Liver (tissue), 9 donors: ENCODE data around the gene PPP6R2. TPM values are rescaled to one million over a fixed set of nuclear protein-coding genes. Genes with fewer than 3 reads are reported as not detected.
A peak's percentile ranks its signal among the peaks of the same experiment; 100 is the strongest.

Experiments used
- DNase-seq: peaks from one replicate; pipeline ENCODE4 v3.0.0-alpha.2; 2017; ENCODE audit warnings: low spot score
- H3K27ac ChIP-seq, 2 donors: one replicate each; pipeline ENCODE4 v1.7.0; 2013; ENCODE audit warnings: inconsistent platforms in 2 of 2, low read length in 2 of 2, control low read depth in 1 of 2, low read depth in 1 of 2, mild to moderate bottlenecking in 1 of 2
- H3K27me3 ChIP-seq, 4 donors: one replicate each; pipeline versions ENCODE4 v1.6.1 to v1.7.0; 2013; ENCODE audit warnings: low read length in 3 of 4, inconsistent platforms in 1 of 4, mild to moderate bottlenecking in 1 of 4, moderate library complexity in 1 of 4; ENCODE audit not compliant: control insufficient read depth in 4 of 4, insufficient read depth in 4 of 4
- H3K36me3 ChIP-seq, 4 donors: one replicate each; pipeline versions ENCODE4 v1.6.1 to v1.7.0; 2013; ENCODE audit warnings: low read length in 3 of 4, mild to moderate bottlenecking in 3 of 4, low read depth in 1 of 4, moderate library complexity in 1 of 4; ENCODE audit not compliant: control insufficient read depth in 4 of 4, insufficient read depth in 3 of 4
- H3K4me1 ChIP-seq, 4 donors: one replicate each; pipeline versions ENCODE4 v1.6.1 to v1.7.0; 2013; ENCODE audit warnings: low read length in 3 of 4, mild to moderate bottlenecking in 3 of 4, moderate library complexity in 1 of 4; ENCODE audit not compliant: control insufficient read depth in 4 of 4, insufficient read depth in 4 of 4
- H3K4me3 ChIP-seq, 3 donors: one replicate each; pipeline versions ENCODE4 v1.6.1 to v1.7.0; 2013; ENCODE audit warnings: low read length in 3 of 3, control low read depth in 1 of 3, low read depth in 1 of 3, mild to moderate bottlenecking in 1 of 3
- H3K9ac ChIP-seq, 2 donors: one replicate each; pipeline ENCODE4 v1.7.0; 2013; ENCODE audit warnings: low read length in 2 of 2, mild to moderate bottlenecking in 2 of 2, moderate library complexity in 2 of 2, control low read depth in 1 of 2, low read depth in 1 of 2
- H3K9me3 ChIP-seq, 4 donors: one replicate each; pipeline versions ENCODE4 v1.6.1 to v1.7.0; 2013; ENCODE audit warnings: low read length in 3 of 4; ENCODE audit not compliant: control insufficient read depth in 4 of 4
- ATF3 ChIP-seq: IDR thresholded peaks from 2 replicates; pipeline ENCODE4 v1.6.1; 2016; ENCODE audit warnings: antibody characterized with exemption
- CTCF ChIP-seq: fragments of 150-350 bp; IDR thresholded peaks from 2 replicates; pipeline ENCODE4 v1.5.1; 2017; ENCODE audit warnings: improper control_type of control experiment, low read depth, low read length; ENCODE audit not compliant: missing input control
- EGR1 ChIP-seq, 2 donors: IDR thresholded peaks; 2 replicates each; pipeline ENCODE4 v1.6.1; 2016 to 2018; ENCODE audit warnings: antibody characterized with exemption in 2 of 2, low read depth in 2 of 2
- FOXA1 ChIP-seq: IDR thresholded peaks from 2 replicates; pipeline ENCODE4 v1.6.1; 2016; ENCODE audit warnings: antibody characterized with exemption
- FOXA2 ChIP-seq: IDR thresholded peaks from 2 replicates; pipeline ENCODE4 v1.6.1; 2016; ENCODE audit warnings: antibody characterized with exemption
- GABPA ChIP-seq, 2 donors: IDR thresholded peaks in 1 of 2; conservative IDR thresholded peaks in 1 of 2; 2 replicates each; pipeline ENCODE4 v1.6.1; 2016; ENCODE audit warnings: antibody characterized with exemption in 2 of 2, mild to moderate bottlenecking in 1 of 2, moderate library complexity in 1 of 2
- HNF4G ChIP-seq: IDR thresholded peaks from 2 replicates; pipeline ENCODE4 v1.6.1; 2016; ENCODE audit warnings: antibody characterized with exemption
- JUND ChIP-seq, 2 donors: IDR thresholded peaks; 2 replicates each; pipeline ENCODE4 v1.6.1; 2016; ENCODE audit warnings: antibody characterized with exemption in 2 of 2
- MAX ChIP-seq: IDR thresholded peaks from 2 replicates; pipeline ENCODE4 v1.6.1; 2016; ENCODE audit warnings: antibody characterized with exemption
- NR2F2 ChIP-seq: IDR thresholded peaks from 2 replicates; pipeline ENCODE4 v1.6.1; 2016; ENCODE audit warnings: antibody characterized with exemption
- RAD21 ChIP-seq, 2 donors: IDR thresholded peaks; 2 replicates each; pipeline ENCODE4 v1.6.1; 2016; ENCODE audit warnings: antibody characterized with exemption in 2 of 2, mild to moderate bottlenecking in 2 of 2
- REST ChIP-seq: IDR thresholded peaks from 2 replicates; pipeline ENCODE4 v1.6.1; 2016; ENCODE audit warnings: antibody characterized with exemption, mild to moderate bottlenecking
- RXRA ChIP-seq, 2 donors: IDR thresholded peaks; 2 replicates each; pipeline ENCODE4 v1.6.1; 2017 to 2018; ENCODE audit warnings: antibody characterized with exemption in 2 of 2, mild to moderate bottlenecking in 1 of 2
- SP1 ChIP-seq: IDR thresholded peaks from 2 replicates; pipeline ENCODE4 v1.6.1; 2018; ENCODE audit warnings: antibody characterized with exemption, mild to moderate bottlenecking
- TAF1 ChIP-seq: conservative IDR thresholded peaks from 2 replicates; pipeline ENCODE4 v1.6.1; 2016; ENCODE audit warnings: antibody characterized with exemption, mild to moderate bottlenecking
- YY1 ChIP-seq: IDR thresholded peaks from 2 replicates; pipeline ENCODE4 v1.6.1; 2016; ENCODE audit warnings: antibody characterized with exemption, mild to moderate bottlenecking
- ZBTB33 ChIP-seq: IDR thresholded peaks from 2 replicates; pipeline ENCODE4 v1.6.1; 2016; ENCODE audit warnings: antibody characterized with exemption
- WGBS: extraction: QIAGEN DNeasy Blood & Tissue Kit; methylation state at CpG from one replicate; pipeline ENCODE4 v1.1.7; 2013; 5-methylcytosine and 5-hydroxymethylcytosine counted together
- polyA plus RNA-seq, 2 donors: library from polyadenylated mRNA; stranded (reverse) in 1 of 2; unstranded in 1 of 2; fragments of 200-250 nt in 1 of 2; fragments of >200 nt in 1 of 2; fragmentation: Nextera tagmentation in 1 of 2; extraction: Ambion mirVana in 1 of 2; gene quantifications; one replicate each; pipeline versions ENCODE4 v1.2.1 to v1.2.3, GENCODE V29; 2013 to 2015
- total RNA-seq, 2 donors: library from RNA; depleted of rRNA; stranded (reverse); fragments of >200 nt; gene quantifications; one replicate each; pipeline ENCODE4 v1.2.3, GENCODE V29; 2014
- donor health status: healthy.
- donor health status: healthy.
- donor health status: healthy.
- donor health status: healthy.
- donor health status: healthy.

PPP6R2 gene
- total and polyA plus RNA-seq, 4 donors: 28.8 to 117 (median 47.2) TPM

- TF ChIP-seq REST (peak; percentile 27), MAX (no peak), TAF1 (no peak), ATF3 (no peak)
Observed at GRCh38 chr22:50293441-50294318, 49.4 kb upstream of the PPP6R2 start (continued).

DNA sequence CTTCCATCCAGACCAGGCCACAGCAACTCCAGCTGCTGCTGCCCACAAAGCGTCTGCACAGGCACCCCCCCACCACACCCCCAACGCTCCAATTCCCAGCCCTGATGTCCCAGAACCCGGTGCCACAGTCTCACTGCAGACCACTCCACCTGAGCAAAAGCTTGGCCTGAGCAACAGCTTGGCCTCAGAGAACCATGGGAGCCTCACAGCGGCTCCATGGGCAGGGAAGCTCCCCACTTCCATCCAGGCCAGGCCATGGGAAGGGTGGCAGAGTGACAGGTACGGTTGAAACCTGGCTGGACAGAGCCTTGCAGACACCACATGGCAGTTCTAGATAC, 48.8 kb upstream of the PPP6R2 start:
- 22% methylated on average over 5 of the region's 5 CpGs for WGBS
- peak overlapping the region in 1 of 2 donors; percentile 67 for H3K9ac ChIP-seq
- no peaks in the 10 kb centered on the region for H3K9me3 ChIP-seq
- H3K27me3 ChIP-seq: no peaks in the 10 kb centered on the region
- peak overlapping the region in 1 of 3 donors; percentile 43 for H3K4me3 ChIP-seq
- TF ChIP-seq NR2F2: no peak
- no peak for TF ChIP-seq RXRA (IDR thresholded peaks at IDR 0.05)
- no peak for TF ChIP-seq ZBTB33
- TF ChIP-seq JUND (IDR thresholded peaks at IDR 0.05): no peak
- TF ChIP-seq CTCF: no peak
- TF ChIP-seq GABPA (IDR thresholded peaks at IDR 0.05 in 1 of 2, conservative IDR thresholded peaks at IDR 0.05 in 1 of 2): no peak
- no peak for TF ChIP-seq EGR1 (IDR thresholded peaks at IDR 0.05; ENCODE audit: low read depth in 2 of 2)
- no peak for TF ChIP-seq ATF3
- TF ChIP-seq FOXA2: no peak
- TF ChIP-seq SP1: no peak
- TF ChIP-seq FOXA1: no peak
- no peak for TF ChIP-seq REST
- no peak for TF ChIP-seq MAX
- no peak for TF ChIP-seq HNF4G
- TF ChIP-seq YY1: no peak
- no peak for TF ChIP-seq TAF1
- no peak for TF ChIP-seq RAD21 (IDR thresholded peaks at IDR 0.05)
- no peak for DNase-seq
- peak overlapping the region; percentile 73 to 82 for H3K27ac ChIP-seq
- H3K4me1 ChIP-seq: peaks cover 41 to 76% (median 62%) of the 10 kb centered on the region in 4 donors
- peaks cover 3 to 12% (median 7%) of the 10 kb centered on the region in 4 donors for H3K36me3 ChIP-seq
